ENCODE measurements around the gene TRMT2A.
"Not testable (repeated sequence)": the region's sequence is repeated elsewhere in the genome, so short reads cannot be mapped to it uniquely, and the experiment has no call there.

TRMT2A gene

DNA sequence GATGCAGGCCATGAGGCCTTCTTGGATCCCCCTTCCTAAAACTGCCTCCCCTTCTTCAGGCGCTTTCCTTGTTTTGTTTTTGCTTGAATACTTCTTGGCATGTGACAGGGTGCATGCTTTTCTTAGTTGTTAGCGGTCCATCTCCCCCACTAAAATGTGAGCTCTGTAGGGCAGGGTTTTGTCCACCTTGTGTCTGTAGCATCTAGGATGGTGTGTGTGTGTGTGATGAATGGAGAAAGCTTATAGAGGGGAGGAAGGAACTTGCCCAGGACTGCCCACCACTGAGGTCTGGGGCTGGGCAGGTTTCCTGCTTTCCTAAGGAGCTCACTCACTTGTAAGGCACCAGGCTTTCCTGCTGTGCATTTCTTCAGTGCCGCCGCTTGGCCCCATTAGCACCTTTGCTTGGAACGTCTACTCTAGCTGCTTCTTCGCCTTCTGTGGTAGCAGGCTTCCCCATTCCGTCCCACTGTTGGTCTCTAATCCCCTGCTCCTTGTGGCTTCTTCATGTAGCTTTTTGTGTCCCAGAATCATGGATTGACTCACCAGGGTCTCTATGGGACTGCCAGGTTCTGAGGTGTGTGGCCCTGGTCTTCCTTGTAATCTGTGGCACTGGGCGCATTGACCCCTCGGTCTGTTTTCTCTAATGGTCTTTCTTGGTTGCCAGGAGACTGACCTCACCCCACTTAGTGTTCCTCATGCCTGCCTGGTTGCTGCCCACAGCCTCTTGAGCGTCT is 33.7 kb downstream of the TRMT2A start:
- no peak for DNase-seq

- peak; percentile 48 for DNase-seq
Observed at GRCh38 chr22:20080776-20081654, 36.0 kb downstream of the TRMT2A start.

GRCh38 chr22:20080445-20080775 is 36.6 kb downstream of the TRMT2A start:
- peak; percentile 61 for DNase-seq

DNA sequence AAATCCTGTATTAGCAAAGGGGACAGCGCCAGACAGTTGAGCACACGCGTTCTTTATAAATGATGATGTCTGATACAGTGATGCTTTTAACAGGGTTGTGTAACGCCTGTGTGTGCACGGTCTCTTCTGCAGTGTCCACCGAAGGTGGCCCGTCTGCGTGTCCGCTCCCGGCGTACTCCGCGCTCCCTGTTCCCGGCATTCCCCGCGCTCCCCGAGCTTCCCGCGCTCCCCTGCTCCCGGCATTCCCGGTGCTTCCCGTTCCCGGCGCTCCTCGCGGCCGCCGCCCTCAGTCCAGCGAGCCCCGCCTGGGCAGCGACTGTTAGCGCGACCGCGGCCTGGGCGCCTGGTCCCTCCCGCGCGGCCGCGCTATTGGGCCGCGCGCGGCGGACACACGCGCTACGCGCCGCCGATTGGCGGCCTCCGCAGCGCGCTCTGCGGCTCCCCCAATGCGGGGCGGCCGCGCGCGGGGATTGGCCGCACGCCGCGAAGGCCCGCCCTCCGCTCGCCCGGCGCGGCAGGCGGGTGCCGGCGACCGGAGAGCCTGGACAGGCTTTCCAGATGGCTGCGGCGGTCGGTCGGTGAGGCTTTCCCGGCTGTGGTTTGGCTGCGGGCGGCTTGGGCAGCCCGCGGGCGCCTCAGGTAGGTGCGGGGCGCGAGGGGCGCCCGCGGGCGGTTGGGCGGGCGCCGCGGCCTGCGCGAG is 37.1 kb downstream of the TRMT2A start, which contains the start of gene DGCR8:
DGCR8 (plus strand) TSS at position 497 of the 700 bp plus-strand sequence. CDS start 5,723 bp downstream, outside the sequence.
- DNase-seq: peak; percentile 91

DNA sequence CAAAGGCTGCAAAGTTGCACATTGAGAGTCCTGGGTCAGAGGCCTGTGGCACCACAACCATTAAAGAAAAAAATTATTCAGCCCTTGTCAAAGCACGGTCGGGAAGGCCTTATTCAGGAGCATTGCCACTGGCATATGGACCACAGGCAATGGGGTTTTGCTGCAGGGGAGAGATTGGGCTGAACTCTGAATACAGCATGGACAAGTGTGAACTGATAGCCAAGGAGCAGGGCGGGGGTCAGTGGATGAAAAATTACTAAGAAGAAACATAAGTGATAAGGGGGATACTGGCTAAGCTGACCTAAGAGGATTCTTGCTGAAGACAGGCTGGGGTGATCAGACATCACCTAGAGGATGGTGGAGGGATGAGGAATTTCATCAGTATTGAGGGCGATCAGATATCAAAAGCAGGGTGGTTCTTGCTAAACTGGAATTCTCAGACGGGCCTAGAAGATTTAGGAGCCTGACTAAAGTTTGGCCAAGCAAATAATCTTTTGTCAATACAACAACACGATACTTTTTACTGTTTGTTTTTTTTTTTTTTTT is 40.3 kb downstream of the TRMT2A start:
- DNase-seq: no peak

DNA sequence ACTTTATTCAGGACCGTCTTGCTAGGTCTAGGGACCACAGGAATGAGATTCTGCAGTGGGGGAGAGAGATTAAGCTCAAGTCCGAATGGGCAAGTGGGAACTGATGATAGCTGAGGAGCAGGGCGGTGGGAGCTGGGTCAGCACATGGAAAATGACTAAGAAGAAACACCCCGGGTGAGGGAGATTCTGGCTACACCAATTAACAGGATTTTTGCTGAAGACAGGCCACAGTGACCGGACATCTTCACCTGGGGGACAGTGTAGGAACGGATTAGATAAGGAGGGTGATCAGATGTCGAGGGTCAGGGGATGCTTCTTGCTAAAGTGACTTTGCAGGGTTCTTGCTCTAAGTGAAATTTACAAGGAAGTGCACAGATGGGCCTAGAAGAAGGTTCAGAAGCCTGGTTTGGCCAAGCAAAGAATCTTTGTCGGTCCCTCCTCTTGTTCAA is 45.5 kb downstream of the TRMT2A start:
- no peak for DNase-seq

DNA sequence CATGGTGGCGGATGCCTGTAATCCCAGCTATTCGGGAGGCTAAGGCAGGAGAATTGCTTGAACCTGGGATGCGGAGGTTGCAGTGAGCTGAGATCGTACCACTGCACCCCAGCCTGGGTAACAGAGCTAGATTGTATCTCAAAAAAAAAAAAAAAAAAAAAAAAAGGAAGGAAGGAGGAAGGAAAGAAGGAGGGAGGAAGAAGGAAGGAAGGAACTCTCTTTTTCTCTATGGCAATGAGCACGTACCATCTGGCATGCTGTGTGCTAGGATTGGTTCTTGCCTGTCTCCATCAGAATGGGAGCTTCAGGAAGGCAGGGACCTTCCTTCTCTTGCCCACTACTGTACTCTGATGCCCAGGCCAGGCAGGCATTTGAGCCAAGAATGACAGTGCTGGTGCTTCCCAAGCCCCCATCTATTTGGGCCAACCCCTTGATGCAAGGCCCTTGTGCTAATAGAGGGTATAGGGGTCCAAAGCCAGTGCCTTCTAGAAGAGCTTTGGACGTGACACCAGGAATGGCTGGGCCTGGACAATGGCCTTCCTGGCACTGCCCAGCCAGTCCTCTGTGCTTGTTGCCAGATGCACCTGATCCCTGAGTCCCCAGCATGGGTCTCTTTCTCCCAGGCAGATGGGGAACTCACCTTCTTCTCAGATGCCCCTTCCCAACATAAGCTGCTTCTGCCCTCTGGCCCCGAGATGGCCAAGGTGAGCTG is 47.5 kb downstream of the TRMT2A start:
- no peak for DNase-seq

GRCh38 chr22:20068640-20069039 is 48.4 kb downstream of the TRMT2A start:
- DNase-seq: no peak

DNA sequence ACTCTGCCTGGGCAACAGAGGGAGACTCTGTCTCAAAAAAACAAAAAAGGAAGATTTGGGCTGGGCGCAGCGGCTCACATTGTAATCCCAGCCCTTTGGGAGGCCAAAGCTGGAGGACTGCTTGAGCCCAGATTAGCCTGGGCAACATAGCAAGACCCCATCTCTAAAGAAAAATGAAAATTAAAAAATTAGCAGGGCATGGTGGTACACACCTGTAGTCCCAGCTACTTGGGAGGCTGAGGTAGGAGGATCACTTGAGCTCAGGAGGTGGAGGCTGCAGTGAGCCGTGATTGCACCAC is 49.7 kb downstream of the TRMT2A start:
- DNase-seq: not testable (repeated sequence)

GRCh38 chr22:20066617-20067383 is 50.2 kb downstream of the TRMT2A start:
- DNase-seq: no peak

DNA sequence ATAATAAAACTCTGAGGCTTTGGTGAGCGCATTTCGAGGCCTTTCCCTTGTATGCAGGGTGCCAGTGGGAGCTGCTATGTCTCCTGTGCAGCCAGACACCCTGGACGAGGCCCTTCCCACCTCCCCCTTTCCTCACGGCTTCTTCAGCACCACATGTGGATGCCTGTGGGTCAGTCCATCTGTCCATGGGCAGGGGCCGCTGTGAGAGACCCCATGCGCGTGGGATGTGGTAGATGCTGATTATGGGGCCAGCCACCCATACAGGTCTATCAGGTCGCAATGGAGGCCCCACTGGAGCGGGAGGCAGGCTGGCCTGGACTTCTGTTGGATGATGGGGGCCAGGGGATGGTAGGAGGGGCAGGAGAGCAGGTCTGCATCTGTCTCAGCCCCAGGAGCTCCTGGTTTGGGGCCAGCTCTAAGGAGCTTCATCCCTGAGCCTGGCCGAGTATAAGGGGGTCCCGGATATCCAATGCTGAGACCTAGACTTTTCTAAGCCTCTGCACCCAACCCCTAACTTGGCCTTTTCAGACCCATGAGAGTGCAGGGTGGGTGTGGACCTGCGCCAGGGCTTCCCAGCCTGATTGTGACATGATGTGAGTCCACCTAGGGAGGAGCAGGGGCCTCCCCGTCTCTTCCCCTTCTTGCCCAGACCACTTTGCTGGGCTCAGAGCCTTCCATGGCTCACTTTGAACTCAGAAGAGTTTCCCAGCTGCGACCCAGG is 51.0 kb downstream of the TRMT2A start:
- DNase-seq: no peak

DNA sequence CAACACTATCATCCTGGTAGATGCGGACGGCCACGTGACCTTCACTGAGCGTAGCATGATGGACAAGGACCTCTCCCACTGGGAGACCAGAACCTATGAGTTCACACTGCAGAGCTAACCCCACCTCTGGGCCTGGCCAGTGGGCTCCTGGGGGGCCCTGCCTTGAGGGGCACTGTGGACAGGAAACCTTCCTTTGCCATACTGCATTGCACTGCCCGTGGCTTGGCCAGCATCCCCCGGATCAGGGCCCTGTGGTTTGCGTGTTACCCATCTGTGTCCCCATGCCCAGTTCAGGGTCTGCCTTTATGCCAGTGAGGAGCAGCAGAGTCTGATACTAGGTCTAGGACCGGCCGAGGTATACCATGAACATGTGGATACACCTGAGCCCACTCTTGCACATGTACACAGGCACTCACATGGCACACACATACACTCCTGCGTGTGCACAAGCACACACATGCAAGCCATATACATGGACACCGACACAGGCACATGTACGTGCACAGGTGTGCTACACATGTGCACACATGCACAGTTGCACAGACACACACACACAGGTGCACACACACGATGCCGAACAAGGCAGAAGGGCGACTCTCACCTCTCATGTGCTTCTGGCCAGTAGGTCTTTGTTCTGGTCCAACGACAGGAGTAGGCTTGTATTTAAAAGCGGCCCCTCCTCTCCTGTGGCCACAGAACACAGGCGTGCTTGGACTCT is 52.3 kb downstream of the TRMT2A start:
- no peak for DNase-seq

- DNase-seq: no peak
Observed at GRCh38 chr22:20064140-20064480, 52.9 kb downstream of the TRMT2A start.

- DNase-seq: no peak
Observed at GRCh38 chr22:20063271-20064139, 53.5 kb downstream of the TRMT2A start.

- DNase-seq: no peak
Observed at GRCh38 chr22:20062766-20063083, 54.3 kb downstream of the TRMT2A start.

DNA sequence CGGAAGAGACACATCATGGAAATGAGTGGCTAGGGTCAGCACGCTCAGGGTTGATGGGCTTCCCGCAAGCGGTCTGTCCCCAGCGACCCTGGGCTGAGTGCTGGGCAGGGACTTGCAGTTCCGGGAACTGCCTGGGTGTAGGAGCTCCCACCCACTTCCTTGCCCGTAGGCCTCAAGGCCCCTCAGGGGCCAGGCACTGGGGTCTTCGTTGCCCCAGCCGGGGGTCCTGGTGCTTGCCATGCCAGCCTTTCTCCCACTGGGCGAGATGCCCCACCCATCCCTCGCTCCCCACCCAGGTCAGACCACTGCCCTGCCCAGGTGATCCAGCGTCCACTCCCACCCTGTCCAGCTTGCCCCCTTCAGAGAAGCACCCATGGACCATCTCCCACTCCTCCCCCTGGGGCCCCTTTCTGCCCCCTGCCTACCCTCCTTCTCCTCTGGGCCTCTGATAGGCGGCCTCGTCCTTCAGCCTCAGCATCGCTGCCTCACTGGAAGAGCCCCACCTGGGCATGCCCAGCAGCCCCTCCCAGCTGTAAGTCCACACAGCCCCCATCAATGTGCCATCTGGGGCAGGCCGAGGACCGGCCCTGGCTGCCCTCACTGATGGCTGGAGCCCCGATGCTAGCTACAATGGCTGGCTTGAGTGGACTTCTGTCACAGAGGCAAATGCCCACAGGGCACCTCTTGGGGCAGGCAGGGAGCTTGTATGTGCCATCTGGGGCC is 54.8 kb downstream of the TRMT2A start:
- DNase-seq: no peak

All from T1000 (cell line).